Measurements from ENCODE around the gene XRCC1. TPM values are rescaled to one million over a fixed set of nuclear protein-coding genes. Genes with fewer than 3 reads are reported as not detected.

Gene XRCC1
- total RNA-seq, 1 experiment from 2014 or later = 38.0 TPM

DNA sequence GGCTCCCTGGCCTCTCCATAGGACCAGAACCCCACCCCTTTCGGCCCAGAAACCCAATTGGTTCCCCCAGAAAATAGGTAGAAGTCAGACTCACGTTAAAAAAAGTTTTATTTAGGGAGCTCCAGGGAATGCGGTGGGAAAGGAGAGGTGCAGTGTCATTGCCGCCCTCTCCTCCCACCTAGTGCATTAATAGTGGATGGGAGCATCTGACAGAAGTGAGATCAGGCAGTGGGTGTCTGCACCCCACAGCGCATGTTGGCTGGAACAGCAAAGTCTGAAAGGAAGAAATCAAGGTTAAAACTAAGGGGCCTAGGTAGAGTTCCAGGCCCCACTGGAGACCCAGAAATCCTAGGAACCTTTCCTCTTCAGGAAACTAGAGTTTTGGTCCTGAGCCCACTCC lies 68.7 kb downstream of the XRCC1 start:
- Histone ChIP-seq H2BK5ac (ENCODE audit: insufficient read length, low read length) (no peak overlapping the region), H4K5ac (ENCODE audit: insufficient read length, low read depth, low read length) (no peak overlapping the region), H3K23ac (ENCODE audit: insufficient read length, low read depth, low read length) (no peak overlapping the region), H3K56ac (ENCODE audit: insufficient read length, low read depth, low read length) (no peak overlapping the region), H3K27me3 (ENCODE audit: insufficient read depth, low read length) (peaks cover 4% of the 10 kb centered on the region; the same call in 1 of the 2 replicates), H3K23me2 (ENCODE audit: insufficient read length, low read depth, low read length, poor library complexity, severe bottlenecking) (peaks cover 19% of the 10 kb centered on the region), H3K79me1 (ENCODE audit: insufficient read depth, low read depth, low read length, poor library complexity, severe bottlenecking) (no peaks in the 10 kb centered on the region), H3K79me2 (ENCODE audit: insufficient read depth, low read length) (no peaks in the 10 kb centered on the region), H3K27ac (ENCODE audit: insufficient read length, low read depth, low read length) (no peak overlapping the region), H3K4ac (ENCODE audit: low read depth, low read length) (no peak overlapping the region), H3K14ac (ENCODE audit: insufficient read depth, low read length) (no peak overlapping the region), H3K4me2 (ENCODE audit: insufficient read depth, insufficient read length, low read length) (no peak overlapping the region), H2BK15ac (ENCODE audit: low read depth, low read length) (no peak overlapping the region), H3K9me3 (ENCODE audit: control insufficient read depth, low read depth, low read length) (no peaks in the 10 kb centered on the region), H3K9ac (ENCODE audit: extremely low read depth, insufficient read length, low read length) (no peak overlapping the region), H2BK20ac (ENCODE audit: low read depth, low read length, poor library complexity, severe bottlenecking) (no peak overlapping the region), H3T11ph (ENCODE audit: low read length) (no peak overlapping the region), H3K18ac (ENCODE audit: insufficient read length, low read depth, low read length) (no peak overlapping the region), H2BK120ac (ENCODE audit: low read depth, low read length, poor library complexity, severe bottlenecking) (no peak overlapping the region), H4K8ac (replicated peaks; ENCODE audit: insufficient read length, low read depth, low read length) (no peak overlapping the region), H3K4me1 (ENCODE audit: insufficient read depth, low read length) (no peaks in the 10 kb centered on the region), H2BK12ac (ENCODE audit: insufficient read length, low read depth, low read length) (no peak overlapping the region), H2AFZ (ENCODE audit: low read length) (no peak overlapping the region), H2AK5ac (ENCODE audit: insufficient read length, low read length) (no peak overlapping the region), H4K91ac (ENCODE audit: insufficient read length, low read depth, low read length) (no peak overlapping the region), H4K20me1 (ENCODE audit: control insufficient read depth, insufficient read depth, insufficient read length) (no peaks in the 10 kb centered on the region)
- peaks cover 12% of the 10 kb centered on the region for H3K27me3 Mint-ChIP-seq (ENCODE audit: low read depth)
- no peaks in the 10 kb centered on the region; a peak in 1 of 5 replicates for H3K9me3 Mint-ChIP-seq
- H3K4me3 Mint-ChIP-seq = no peak overlapping the region
- no peak for DNase-seq
- WGBS (ENCODE audit: extremely low coverage, insufficient read length, low lambda C conversion rate) = no CpG with 5 or more reads among the region's 5 CpGs
- peaks cover 12 to 19% of the 10 kb centered on the region in 2 experiments for H3K4me1 Mint-ChIP-seq
- H3K36me3 Mint-ChIP-seq (ENCODE audit: insufficient read depth in 1 of 3, low read depth in 3 of 3) = peaks cover 17 to 19% (median 19%) of the 10 kb centered on the region in 3 experiments; a peak in 6 of 7 replicates
- TF ChIP-seq CTCF (conservative IDR thresholded peaks at IDR 0.05) = no peak
- no peak overlapping the region for H3K27ac Mint-ChIP-seq

Measured in H9 (cell line).